ENCODE results near the gene EPAS1.

DNA sequence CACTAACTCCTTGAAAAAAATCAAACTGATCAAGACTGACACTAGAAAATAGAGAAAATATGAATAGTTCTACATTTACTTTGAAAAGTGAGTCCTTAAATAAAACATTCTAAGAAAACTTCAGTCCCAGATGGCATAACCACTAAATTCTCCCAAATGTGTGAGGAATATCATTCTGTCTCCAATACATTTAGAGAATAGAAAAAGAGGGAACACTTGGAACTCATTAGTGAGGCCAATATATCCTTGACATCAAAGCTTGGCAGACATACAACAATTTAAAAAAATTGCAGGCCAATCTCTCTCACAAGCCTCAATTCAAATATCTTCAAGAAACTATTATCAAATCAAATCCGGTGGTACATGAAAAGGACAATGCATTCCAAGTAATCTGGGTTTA is 102.8 kb downstream of the EPAS1 start:
- no peak for TF ChIP-seq POLR2A (IDR thresholded peaks at IDR 0.05)
- TF ChIP-seq, protein P1, sequence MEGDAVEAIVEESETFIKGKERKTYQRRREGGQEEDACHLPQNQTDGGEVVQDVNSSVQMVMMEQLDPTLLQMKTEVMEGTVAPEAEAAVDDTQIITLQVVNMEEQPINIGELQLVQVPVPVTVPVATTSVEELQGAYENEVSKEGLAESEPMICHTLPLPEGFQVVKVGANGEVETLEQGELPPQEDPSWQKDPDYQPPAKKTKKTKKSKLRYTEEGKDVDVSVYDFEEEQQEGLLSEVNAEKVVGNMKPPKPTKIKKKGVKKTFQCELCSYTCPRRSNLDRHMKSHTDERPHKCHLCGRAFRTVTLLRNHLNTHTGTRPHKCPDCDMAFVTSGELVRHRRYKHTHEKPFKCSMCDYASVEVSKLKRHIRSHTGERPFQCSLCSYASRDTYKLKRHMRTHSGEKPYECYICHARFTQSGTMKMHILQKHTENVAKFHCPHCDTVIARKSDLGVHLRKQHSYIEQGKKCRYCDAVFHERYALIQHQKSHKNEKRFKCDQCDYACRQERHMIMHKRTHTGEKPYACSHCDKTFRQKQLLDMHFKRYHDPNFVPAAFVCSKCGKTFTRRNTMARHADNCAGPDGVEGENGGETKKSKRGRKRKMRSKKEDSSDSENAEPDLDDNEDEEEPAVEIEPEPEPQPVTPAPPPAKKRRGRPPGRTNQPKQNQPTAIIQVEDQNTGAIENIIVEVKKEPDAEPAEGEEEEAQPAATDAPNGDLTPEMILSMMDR (IDR thresholded peaks at IDR 0.05), result no peak

Data from adrenal gland (tissue), 5 donors.